PC-9 (cell line): ENCODE data around the gene ARHGAP42.

Experiments used
- CTCF ChIP-seq: fragments of 200-600 bp; sonication (generic); conservative IDR thresholded peaks from 2 replicates; pipeline ENCODE4 v1.6.1; 2017; ENCODE audit warnings: mixed run types, antibody characterized with exemption, mild to moderate bottlenecking, moderate library complexity
- EZH2 ChIP-seq: fragments of 200-600 bp; sonication (generic); IDR thresholded peaks from 2 replicates; pipeline ENCODE4 v1.8.0; 2017; ENCODE audit warnings: antibody characterized with exemption, low read depth

GRCh38 chr11:100709233-100709957 is 22.3 kb downstream of the ARHGAP42 start:
- TF ChIP-seq CTCF (no peak), EZH2 (no peak)
